Measurements from ENCODE around the gene BFAR. TPM values are rescaled to one million over a fixed set of nuclear protein-coding genes. Genes with fewer than 3 reads are reported as not detected.
"Not testable (repeated sequence)": the region's sequence is repeated elsewhere in the genome, so short reads cannot be mapped to it uniquely, and the experiment has no call there.

Gene BFAR
- total and polyA plus RNA-seq, 4 donors, result 48.4 to 74.2 (median 67.6) TPM

DNA sequence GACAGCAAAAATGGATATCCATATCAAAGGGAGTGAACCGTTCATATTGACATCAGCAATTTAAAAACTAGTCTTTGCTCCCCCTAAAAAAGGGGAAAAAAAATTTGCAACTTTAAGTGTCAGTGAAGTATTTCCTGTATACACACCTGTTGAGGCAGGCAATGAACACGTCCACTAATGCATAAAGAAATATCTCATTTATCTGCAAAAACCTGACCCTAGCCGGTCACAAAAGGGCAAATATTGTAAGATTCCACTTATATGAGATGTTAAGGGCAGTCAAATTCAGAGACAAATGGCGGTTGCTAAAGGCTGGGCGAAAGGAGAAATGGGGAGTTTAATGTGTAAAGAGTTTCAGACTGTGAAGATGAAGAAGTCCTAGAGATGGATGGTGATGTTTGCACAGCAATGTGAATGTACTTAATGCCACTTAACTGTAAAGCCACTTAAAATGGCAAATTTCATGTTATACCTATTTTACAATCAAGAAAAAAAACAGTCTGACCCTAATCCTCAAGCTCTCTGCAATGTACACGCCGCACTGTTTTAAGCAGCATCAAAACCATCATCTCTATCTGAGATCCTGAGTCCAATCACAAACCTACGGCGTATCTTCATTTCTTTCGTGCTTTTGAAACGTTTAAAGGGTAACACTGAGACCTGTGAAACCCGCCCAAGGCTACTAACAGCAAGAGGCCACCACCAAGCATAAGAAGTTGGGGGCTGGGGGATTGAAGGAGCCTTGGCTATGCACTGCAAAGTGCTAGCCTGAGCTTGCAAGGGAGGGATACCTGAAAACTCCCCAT, 3.7 kb upstream of the BFAR start:
- peak; percentile 9 to 16 (median 14) for DNase-seq
- peaks cover 9 to 20% (median 11%) of the 10 kb centered on the region in 4 donors for H3K36me3 ChIP-seq (ENCODE audit: control insufficient read depth in 4 of 4, insufficient read depth in 4 of 4, low read length in 4 of 4)
- ATAC-seq (ENCODE audit: insufficient read depth, low FRiP score), result no peak
- H3K9ac ChIP-seq (ENCODE audit: insufficient read depth in 1 of 2, low read length in 2 of 2), result peak overlapping the region; percentile 73 to 93
- H3K27me3 ChIP-seq (ENCODE audit: control insufficient read depth in 3 of 3, insufficient read depth in 3 of 3, low read length in 2 of 3), result no peaks in the 10 kb centered on the region
- WGBS, 2 donors, result 51 to 62% methylated on average over 12 of the region's 12 CpGs
- H3K9me3 ChIP-seq (ENCODE audit: control insufficient read depth in 4 of 4, insufficient read depth in 3 of 4, low read length in 3 of 4), result no peaks in the 10 kb centered on the region
- TF ChIP-seq, protein P1, sequence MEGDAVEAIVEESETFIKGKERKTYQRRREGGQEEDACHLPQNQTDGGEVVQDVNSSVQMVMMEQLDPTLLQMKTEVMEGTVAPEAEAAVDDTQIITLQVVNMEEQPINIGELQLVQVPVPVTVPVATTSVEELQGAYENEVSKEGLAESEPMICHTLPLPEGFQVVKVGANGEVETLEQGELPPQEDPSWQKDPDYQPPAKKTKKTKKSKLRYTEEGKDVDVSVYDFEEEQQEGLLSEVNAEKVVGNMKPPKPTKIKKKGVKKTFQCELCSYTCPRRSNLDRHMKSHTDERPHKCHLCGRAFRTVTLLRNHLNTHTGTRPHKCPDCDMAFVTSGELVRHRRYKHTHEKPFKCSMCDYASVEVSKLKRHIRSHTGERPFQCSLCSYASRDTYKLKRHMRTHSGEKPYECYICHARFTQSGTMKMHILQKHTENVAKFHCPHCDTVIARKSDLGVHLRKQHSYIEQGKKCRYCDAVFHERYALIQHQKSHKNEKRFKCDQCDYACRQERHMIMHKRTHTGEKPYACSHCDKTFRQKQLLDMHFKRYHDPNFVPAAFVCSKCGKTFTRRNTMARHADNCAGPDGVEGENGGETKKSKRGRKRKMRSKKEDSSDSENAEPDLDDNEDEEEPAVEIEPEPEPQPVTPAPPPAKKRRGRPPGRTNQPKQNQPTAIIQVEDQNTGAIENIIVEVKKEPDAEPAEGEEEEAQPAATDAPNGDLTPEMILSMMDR (IDR thresholded peaks at IDR 0.05; ENCODE audit: control extremely low read depth, extremely low read depth), result no peak
- peaks cover 1 to 15% (median 10%) of the 10 kb centered on the region in 5 donors for H3K4me1 ChIP-seq (ENCODE audit: control insufficient read depth in 5 of 5, insufficient read depth in 5 of 5, low read length in 5 of 5)
- peak overlapping the region; percentile 96 to 99 for H3K27ac ChIP-seq (ENCODE audit: low read depth in 1 of 2, low read length in 1 of 2)
- H3K4me3 ChIP-seq, result peak overlapping the region; percentile 87

DNA sequence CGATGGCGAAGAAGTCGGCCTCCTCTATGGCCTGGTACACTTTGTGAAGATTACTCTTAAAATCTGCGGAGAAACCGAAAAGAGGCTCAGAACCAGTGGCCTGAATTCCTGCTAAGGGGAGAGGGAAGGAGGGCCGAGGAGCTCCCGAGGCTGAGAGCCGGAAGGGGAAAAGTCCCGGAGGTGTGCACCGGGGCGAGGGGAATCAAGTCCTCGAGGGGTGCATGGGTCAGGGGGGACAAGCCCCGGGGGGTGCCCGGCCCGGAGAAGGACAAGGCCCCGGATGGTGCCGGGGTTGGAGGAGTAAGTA, 3.2 kb upstream of the BFAR start:
- DNase-seq (peak in 2 of 3 donors; percentile 3 to 32), ATAC-seq (ENCODE audit: insufficient read depth, low FRiP score) (no peak)
- H3K4me1 ChIP-seq (ENCODE audit: control insufficient read depth in 5 of 5, insufficient read depth in 5 of 5, low read length in 5 of 5), result peaks cover 6 to 20% (median 15%) of the 10 kb centered on the region in 5 donors
- no peaks in the 10 kb centered on the region for H3K9me3 ChIP-seq (ENCODE audit: control insufficient read depth in 4 of 4, insufficient read depth in 3 of 4, low read length in 3 of 4)
- 3% methylated on average over 17 of the region's 17 CpGs for WGBS, 2 donors
- H3K27ac ChIP-seq (ENCODE audit: low read depth in 1 of 2, low read length in 1 of 2), result peak overlapping the region; percentile 96 to 99
- H3K4me3 ChIP-seq, result peak overlapping the region; percentile 87
- H3K9ac ChIP-seq (ENCODE audit: insufficient read depth in 1 of 2, low read length in 2 of 2), result peak overlapping the region; percentile 73 to 93
- peaks cover 7 to 17% (median 10%) of the 10 kb centered on the region in 4 donors for H3K36me3 ChIP-seq (ENCODE audit: control insufficient read depth in 4 of 4, insufficient read depth in 4 of 4, low read length in 4 of 4)
- no peaks in the 10 kb centered on the region for H3K27me3 ChIP-seq (ENCODE audit: control insufficient read depth in 3 of 3, insufficient read depth in 3 of 3, low read length in 2 of 3)
- TF ChIP-seq, protein P1 (IDR thresholded peaks at IDR 0.05; ENCODE audit: control extremely low read depth, extremely low read depth), result no peak

DNA sequence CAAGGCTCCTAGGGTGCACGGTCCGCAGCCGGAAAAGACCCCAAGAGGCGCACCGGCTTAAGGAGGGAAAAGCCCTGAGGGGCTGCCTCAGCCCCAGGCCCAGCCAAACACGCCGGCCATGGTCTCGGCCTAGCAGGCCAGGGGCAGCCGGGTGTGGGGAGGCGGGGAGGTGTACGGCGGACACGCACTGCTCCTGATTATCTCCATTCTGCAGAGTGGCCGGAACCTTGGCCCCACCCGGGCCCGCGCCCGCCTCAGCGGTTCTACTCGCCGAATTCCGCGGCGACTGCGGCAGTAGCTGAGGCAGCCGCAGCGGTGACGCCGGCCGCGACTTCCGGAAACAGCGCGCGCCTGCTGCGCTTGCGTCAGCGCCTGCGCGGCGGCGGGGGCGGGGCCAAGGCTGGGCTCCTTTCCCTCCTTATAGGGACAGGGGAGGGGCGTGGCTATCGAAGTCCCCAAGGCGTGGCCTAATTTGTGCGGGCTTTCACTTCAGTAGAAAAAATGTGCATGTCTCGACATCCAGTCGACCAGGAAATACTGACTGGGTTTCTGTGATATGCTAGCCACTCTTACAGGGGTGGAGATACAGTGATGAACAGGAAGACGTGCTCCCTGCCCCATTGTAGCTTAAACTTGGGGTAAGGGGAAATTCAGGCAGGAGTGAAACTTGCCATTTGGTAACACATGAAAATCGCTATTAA, 2.7 kb upstream of the BFAR start, which contains the start of gene PARN:
PARN (minus strand) TSS at position 342 of the 701 bp plus-strand sequence; CDS start at position 207, 135 bp downstream.
- ATAC-seq (ENCODE audit: insufficient read depth, low FRiP score) (peak; percentile 83), DNase-seq (peak; percentile 97 to 98 (median 97))
- Histone ChIP-seq H3K4me1 (ENCODE audit: control insufficient read depth in 5 of 5, insufficient read depth in 5 of 5, low read length in 5 of 5) (peaks cover 6 to 21% (median 15%) of the 10 kb centered on the region in 5 donors), H3K36me3 (ENCODE audit: control insufficient read depth in 4 of 4, insufficient read depth in 4 of 4, low read length in 4 of 4) (peaks cover 5 to 16% (median 9%) of the 10 kb centered on the region in 4 donors), H3K27me3 (ENCODE audit: control insufficient read depth in 3 of 3, insufficient read depth in 3 of 3, low read length in 2 of 3) (no peaks in the 10 kb centered on the region), H3K9ac (ENCODE audit: insufficient read depth in 1 of 2, low read length in 2 of 2) (peak within 1 kb of the TSS; percentile 86 to 93), H3K4me3 (peak within 1 kb of the TSS; percentile 87), H3K27ac (ENCODE audit: low read depth in 1 of 2, low read length in 1 of 2) (peak within 1 kb of the TSS; percentile 97 to 99), H3K9me3 (ENCODE audit: control insufficient read depth in 4 of 4, insufficient read depth in 3 of 4, low read length in 3 of 4) (no peaks in the 10 kb centered on the region)
- TF ChIP-seq, protein P1 (IDR thresholded peaks at IDR 0.05; ENCODE audit: control extremely low read depth, extremely low read depth), result no peak
- WGBS, 2 donors, result 1% methylated on average over 49 to 51 of the region's 51 CpGs

DNA sequence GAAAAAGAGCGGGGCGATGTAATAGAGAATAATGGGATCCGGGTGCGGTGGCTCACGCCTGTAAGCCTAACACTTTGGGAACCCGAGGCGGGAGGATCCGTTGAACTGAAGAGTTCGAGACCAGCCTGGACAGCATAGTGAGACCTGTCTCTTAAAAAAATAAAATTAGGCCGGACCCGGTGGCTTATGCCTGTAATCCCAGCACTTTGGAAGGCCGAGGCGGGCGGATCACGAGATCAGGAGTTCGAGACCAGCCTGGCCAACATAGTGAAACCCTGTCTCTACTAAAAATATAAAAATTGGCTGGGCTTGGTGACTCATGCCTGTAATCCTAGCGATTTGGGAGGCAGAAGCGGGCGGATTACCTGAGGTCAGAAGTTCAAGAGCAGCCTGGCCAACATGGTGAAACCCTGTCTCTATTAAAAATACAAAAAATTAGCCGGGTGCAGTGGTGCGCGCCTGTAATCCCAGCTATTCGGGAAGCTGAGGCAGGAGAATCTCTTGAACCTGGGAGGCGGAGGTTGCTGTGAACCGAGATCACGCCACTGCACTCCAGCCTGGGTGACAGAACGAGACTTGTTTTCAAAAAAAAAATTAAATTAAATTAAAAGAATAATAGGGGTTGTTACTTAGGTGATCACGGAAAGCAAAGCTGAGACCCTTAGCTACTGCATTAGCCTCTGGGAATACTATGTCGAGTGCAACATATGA, 2.0 kb upstream of the BFAR start:
- Histone ChIP-seq H3K27ac (ENCODE audit: low read depth in 1 of 2, low read length in 1 of 2) (peak overlapping the region; percentile 90 to 97), H3K4me1 (ENCODE audit: control insufficient read depth in 5 of 5, insufficient read depth in 5 of 5, low read length in 5 of 5) (peaks cover 6 to 21% (median 15%) of the 10 kb centered on the region in 5 donors), H3K36me3 (ENCODE audit: control insufficient read depth in 4 of 4, insufficient read depth in 4 of 4, low read length in 4 of 4) (peaks cover 4 to 11% (median 8%) of the 10 kb centered on the region in 4 donors), H3K9ac (ENCODE audit: insufficient read depth in 1 of 2, low read length in 2 of 2) (peak overlapping the region in 1 of 2 donors; percentile 86)
- ATAC-seq (ENCODE audit: insufficient read depth, low FRiP score); H3K27me3 ChIP-seq (ENCODE audit: control insufficient read depth in 3 of 3, insufficient read depth in 3 of 3, low read length in 2 of 3); DNase-seq; H3K9me3 ChIP-seq (ENCODE audit: control insufficient read depth in 4 of 4, insufficient read depth in 3 of 4, low read length in 3 of 4); H3K4me3 ChIP-seq: not testable (repeated sequence)
- WGBS, 2 donors, result 83 to 84% methylated on average over 29 of the region's 29 CpGs
